Renal pelvis (tissue), 4 donors: Measurements from ENCODE around the gene LPIN3. TPM values are rescaled to one million over a fixed set of nuclear protein-coding genes. Genes with fewer than 3 reads are reported as not detected.

Source experiments
- DNase-seq: peaks from one replicate; pipeline ENCODE4 v3.0.0-alpha.2; 2013
- polyA plus RNA-seq, 3 donors: library from polyadenylated mRNA; unstranded; fragments of 120-200 nt; gene quantifications; one replicate each; pipeline ENCODE4 v1.2.1, GENCODE V29; 2013; ENCODE audit not compliant: insufficient read length in 3 of 3

LPIN3 gene
- polyA plus RNA-seq, 3 donors: 11.0 to 20.9 (median 18.5) TPM

GRCh38 chr20:41320441-41320840, 20.2 kb upstream of the LPIN3 start:
- DNase-seq: no peak

- DNase-seq: no peak
These were observed 19.6 kb upstream of the LPIN3 start for GRCh38 chr20:41320976-41321375.

DNA sequence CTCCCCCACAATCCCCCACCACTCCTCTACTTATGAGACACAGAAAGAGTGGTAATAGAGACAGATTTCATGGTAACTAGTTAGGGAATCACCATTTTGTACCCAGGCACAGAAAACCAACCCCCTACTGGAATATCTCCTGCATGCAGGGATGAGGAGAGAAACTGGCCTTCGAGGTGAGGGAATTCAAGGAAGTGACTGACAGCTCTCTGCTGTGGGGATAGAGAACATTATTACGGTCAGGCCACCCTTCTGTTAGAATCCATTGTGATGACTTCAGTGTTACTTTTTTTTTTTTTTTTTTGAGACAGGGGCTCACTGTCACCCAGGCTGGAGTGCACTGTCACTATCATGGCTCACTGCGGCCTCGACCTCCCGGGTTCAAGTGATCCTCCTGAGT, 13.4 kb upstream of the LPIN3 start:
- no peak for DNase-seq

DNA sequence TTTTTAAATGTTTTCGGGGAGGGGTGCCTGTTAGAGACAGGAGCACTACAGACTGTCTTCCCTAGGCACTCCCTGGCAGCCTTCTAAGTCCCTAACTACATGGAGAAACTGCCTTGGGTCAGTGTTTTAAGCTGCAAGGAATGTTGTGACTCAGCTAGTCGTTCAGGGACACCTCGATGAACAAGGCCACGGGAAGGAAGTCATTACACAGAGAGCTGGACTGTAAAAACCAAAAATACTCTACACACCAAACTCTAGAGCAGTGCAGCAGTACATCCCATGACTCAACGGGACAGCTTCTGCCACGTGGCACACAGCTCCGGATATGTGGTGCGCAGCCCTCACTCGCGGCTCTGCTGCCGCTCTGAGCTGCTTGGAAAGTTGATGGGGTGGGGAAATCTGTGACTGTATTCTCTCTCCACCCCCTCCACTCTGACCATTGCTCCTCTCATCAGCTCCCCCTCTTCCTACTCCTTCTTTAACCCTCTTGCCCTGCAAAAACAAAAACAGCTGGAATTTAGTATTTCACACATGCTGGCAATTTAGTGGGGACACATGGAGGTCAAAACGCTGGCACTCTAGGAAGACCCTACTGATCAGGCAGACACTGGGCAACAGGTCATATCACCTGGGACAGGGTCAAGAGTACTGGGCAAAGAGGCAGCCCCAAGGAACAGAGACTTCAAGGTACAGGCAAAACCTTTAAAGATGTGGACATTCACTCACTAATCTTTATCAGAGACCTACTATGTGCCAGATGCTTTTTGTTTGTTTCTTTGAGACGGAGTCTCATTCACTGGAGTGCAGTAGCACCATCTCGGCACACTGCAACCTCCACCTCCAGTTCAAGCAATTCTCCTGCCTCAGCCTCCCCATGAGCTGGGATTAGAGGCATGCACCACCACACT, 10.9 kb upstream of the LPIN3 start:
- peak; percentile 40 for DNase-seq

GRCh38 chr20:41330343-41330720, 10.3 kb upstream of the LPIN3 start:
- no peak for DNase-seq

DNA sequence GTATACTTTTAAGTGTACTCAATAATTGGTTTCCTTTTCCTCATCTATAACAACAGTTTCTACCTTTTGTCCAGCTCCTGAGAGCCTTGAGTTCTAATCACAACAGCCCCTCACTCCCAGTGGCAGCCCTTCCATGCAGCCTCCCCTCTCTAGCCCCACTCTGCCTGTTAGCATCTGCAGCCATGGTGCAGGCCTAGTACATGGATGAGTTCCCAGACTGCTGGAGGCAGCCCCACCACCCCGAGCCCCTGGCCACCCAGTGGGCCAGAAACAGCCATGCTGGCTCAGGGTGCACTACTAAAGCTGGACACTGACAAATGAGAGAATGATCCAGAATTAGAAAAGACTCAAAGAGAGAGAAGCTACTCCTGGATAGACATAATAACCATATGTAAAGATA, 9.7 kb upstream of the LPIN3 start:
- no peak for DNase-seq

DNA sequence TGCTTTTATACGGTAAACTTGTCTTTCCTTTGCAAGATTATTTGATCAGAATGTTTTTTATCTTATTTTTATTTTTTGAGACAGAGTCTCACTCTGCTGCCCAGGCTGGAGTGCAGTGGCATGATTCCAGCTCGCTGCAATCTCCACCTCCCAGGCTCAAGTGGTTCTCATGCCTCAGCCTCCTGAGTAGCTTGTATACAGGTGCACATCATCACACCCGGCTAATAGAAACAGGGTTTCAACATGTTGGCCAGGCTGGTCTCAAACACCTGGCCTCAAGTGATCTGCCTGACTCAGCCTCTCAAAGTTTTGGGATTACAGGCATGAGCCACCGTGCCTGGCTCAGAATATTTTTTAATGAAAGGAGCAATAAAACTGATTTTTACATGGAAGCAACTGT, 8.9 kb upstream of the LPIN3 start:
- no peak for DNase-seq

GRCh38 chr20:41334036-41334435, 6.6 kb upstream of the LPIN3 start:
- DNase-seq: no peak

- no peak for DNase-seq
These were observed 5.9 kb upstream of the LPIN3 start for GRCh38 chr20:41334443-41335421.

GRCh38 chr20:41335591-41335990, 5.0 kb upstream of the LPIN3 start:
- DNase-seq: no peak

DNA sequence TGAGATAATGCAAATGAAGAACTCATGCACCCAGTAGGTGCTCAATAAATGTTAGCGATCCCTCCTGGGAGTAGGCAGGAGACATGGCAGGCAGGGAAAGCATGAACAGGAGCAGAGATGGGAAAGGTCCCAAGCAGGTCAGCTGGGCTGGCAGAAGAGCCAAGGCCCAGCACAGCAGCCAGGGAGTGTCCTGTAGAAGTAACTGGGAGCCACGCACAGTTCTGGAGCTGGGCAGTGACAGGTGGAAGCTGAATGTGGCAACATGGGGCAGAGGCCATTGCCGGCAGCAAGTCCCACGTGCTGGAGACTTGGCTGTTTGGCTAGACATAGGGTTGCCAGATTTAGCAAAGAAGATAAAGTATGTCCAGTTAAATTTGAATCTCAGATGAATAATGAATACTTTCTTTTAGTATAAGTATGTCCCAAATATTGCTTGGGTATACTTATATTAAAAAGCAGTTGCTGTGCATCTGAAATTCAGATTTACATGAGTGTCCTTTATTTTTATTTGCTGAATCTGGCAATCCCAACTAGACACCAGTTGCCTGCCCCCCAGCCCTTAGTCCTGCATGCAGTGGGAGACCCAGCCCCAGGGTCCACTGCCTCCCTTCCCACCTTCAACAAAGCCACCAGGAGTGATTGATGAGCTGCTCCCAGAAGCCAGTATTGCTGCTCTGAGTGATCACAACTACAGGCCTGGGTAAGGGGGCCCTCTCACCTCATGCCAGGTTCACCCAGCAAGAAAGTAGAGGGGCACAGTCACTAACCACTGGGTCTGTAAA, 3.7 kb upstream of the LPIN3 start:
- no peak for DNase-seq

- peak; percentile 63 for DNase-seq
These were observed 679 bp upstream of the LPIN3 start for GRCh38 chr20:41339957-41340326.

GRCh38 chr20:41342474-41343464, 2.1 kb downstream of the LPIN3 start:
- DNase-seq: no peak

DNA sequence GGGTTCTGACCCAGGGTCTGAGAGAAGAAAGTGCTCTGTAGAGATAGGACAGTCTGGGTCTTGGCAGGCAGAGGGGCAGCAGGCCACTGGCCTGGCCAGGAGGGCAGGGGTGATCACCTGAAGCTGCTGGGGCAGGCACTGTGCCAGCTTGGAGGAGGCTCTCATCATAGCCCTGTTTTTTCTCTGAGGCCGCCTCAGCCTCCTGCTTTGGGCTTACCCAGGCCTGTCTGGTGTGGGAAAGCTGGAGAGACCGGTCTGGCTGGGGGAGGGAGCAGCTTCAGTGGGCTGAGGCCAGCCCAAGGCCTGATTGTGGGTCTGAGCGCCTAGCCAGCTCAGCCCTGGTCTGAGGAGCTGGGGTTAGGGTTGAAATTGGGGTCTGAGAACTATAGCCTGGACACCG, 3.9 kb downstream of the LPIN3 start:
- no peak for DNase-seq

- DNase-seq: no peak
These were observed 4.5 kb downstream of the LPIN3 start for GRCh38 chr20:41344938-41345728.

- DNase-seq: no peak
These were observed 5.1 kb downstream of the LPIN3 start for GRCh38 chr20:41345729-41346067.

DNA sequence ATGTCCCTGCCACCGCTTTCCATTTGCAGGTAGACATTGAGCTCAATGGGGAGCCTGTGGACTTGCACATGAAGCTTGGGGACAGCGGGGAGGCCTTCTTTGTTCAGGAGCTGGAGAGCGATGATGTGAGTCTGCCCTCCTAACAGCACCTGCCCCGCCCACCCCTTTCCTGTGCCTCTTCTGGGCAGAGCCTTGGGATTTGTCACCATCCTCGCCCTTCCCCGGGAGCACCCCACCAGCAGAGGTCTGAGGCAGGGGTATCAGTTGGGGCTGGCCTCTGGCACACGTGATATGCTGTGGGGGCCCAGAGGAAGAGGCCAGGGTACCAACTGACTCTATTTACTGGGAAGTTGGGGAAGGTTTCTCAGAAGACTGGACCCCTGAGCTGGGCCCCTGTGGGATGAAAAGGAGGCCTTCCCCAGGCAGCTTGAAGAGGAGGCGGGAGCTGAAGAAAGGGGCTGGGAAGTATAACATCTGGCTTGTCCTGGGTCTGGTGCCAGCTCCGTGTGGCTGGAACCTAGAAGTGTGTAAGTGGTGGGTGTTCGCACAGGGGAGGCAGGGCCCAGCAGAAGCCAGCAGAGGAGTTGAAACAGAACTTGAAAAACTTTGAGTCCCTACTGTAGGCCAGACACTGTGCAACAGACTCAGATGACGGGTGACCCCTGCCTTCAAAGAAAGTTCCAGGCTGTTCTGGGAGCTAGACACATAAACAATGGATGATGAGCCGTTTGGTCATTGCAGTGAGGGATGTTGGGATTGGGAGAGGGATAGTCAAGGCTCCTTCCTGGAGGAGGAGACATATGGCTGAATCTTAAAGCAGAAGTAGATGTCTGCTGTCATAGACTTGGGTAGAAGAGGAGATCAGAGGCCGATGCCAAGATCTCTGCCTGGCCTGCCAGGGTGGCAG, 7.2 kb downstream of the LPIN3 start:
- DNase-seq: no peak

GRCh38 chr20:41348430-41349172, 8.0 kb downstream of the LPIN3 start:
- no peak for DNase-seq
